Right ventricle myocardium superior (tissue), 1 donor: Measurements from ENCODE around the gene CYP27C1. TPM values are rescaled to one million over a fixed set of nuclear protein-coding genes. Genes with fewer than 3 reads are reported as not detected.
A peak's percentile ranks its signal among the peaks of the same experiment; 100 is the strongest.

ENCODE experiments used
- ATAC-seq: fragments of 200-7000 bp; cut with Tn5 transposase; one replicate; pipeline ENCODE4 v1.9.1; 2020; ENCODE audit warnings: mild to moderate bottlenecking; ENCODE audit not compliant: poor library complexity
- DNase-seq: peaks from one replicate; pipeline ENCODE4 v3.0.0-alpha.2; 2020
- intact Hi-C: fragments of 100-400 bp; cut with DNase I; formaldehyde crosslinking; loops from one replicate; pipeline ENCODE4 v1.11.2; 2022
- total RNA-seq: library from RNA; stranded (reverse); fragmentation: NEBNext Ultra II Directional; extraction: Animal tissue kit (Norgen Biotek cat#: 25700); gene quantifications from one replicate; pipeline ENCODE4 v1.2.1, GENCODE V29; 2021
- donor health status: DM: no; HTN: yes; CAD: no; lungs with severe emphysema.

The CYP27C1 gene
- total RNA-seq, 1 donor from 2014 or later, result not detected

- ATAC-seq, result peak; percentile 88
Measured at GRCh38 chr2:127197475-127198385, 22.4 kb downstream of the CYP27C1 start.

GRCh38 chr2:127196998-127197397 is 23.1 kb downstream of the CYP27C1 start:
- intact Hi-C loops, result no loop called here
- DNase-seq (no peak), ATAC-seq (no peak)

More at GRCh38 chr2:127197475-127198385, 22.4 kb downstream of the CYP27C1 start:
- peak; percentile 76 for DNase-seq
- intact Hi-C loops, result no loop called here

GRCh38 chr2:127196549-127196948 is 23.6 kb downstream of the CYP27C1 start:
- ATAC-seq (no peak), DNase-seq (no peak)
- intact Hi-C loops, result no loop called here

GRCh38 chr2:127195140-127196074 is 24.7 kb downstream of the CYP27C1 start:
- intact Hi-C loops, result no loop called here
- ATAC-seq, result no peak

GRCh38 chr2:127194447-127194846 is 25.7 kb downstream of the CYP27C1 start:
- intact Hi-C loops, result no loop called here
- ATAC-seq (no peak), DNase-seq (no peak)

More at GRCh38 chr2:127195140-127196074, 24.7 kb downstream of the CYP27C1 start:
- DNase-seq, result no peak

GRCh38 chr2:127193967-127194280 is 26.2 kb downstream of the CYP27C1 start:
- ATAC-seq (peak; percentile 28), DNase-seq (no peak)
- intact Hi-C loops, result no loop called here

GRCh38 chr2:127193164-127193966 is 26.7 kb downstream of the CYP27C1 start:
- intact Hi-C loops, result no loop called here
- ATAC-seq, result peak; percentile 41
- DNase-seq, result no peak

GRCh38 chr2:127191331-127192219 is 28.5 kb downstream of the CYP27C1 start:
- intact Hi-C loops, result no loop called here
- DNase-seq (no peak), ATAC-seq (no peak)

- DNase-seq, result no peak
- intact Hi-C loops, result no loop called here
- no peak for ATAC-seq
Measured at GRCh38 chr2:127188797-127189196, 31.3 kb downstream of the CYP27C1 start.

GRCh38 chr2:127187831-127188230 is 32.3 kb downstream of the CYP27C1 start:
- DNase-seq (no peak), ATAC-seq (no peak)
- intact Hi-C loops, result no loop called here

GRCh38 chr2:127187081-127187775 is 32.9 kb downstream of the CYP27C1 start:
- no peak for DNase-seq
- no peak for ATAC-seq
- intact Hi-C loops, result no loop called here

GRCh38 chr2:127185705-127186104 is 34.4 kb downstream of the CYP27C1 start:
- ATAC-seq (no peak), DNase-seq (no peak)
- intact Hi-C loops, result no loop called here

GRCh38 chr2:127185093-127185492 is 35.0 kb downstream of the CYP27C1 start:
- DNase-seq (no peak), ATAC-seq (no peak)
- intact Hi-C loops, result no loop called here

- no peak for DNase-seq
- ATAC-seq, result no peak
- intact Hi-C loops, result no loop called here
Measured at GRCh38 chr2:127183771-127184170, 36.3 kb downstream of the CYP27C1 start.

- DNase-seq, result no peak
- intact Hi-C loops, result no loop called here
- no peak for ATAC-seq
Measured at GRCh38 chr2:127182626-127183458, 37.3 kb downstream of the CYP27C1 start.

- intact Hi-C loops, result no loop called here
- DNase-seq (no peak), ATAC-seq (no peak)
Measured at GRCh38 chr2:127181851-127182250, 38.2 kb downstream of the CYP27C1 start.
